GM19463 (cell line): Measurements from ENCODE around the gene HES6.

ENCODE experiments used
- ATAC-seq: cut with Tn5 transposase; IDR thresholded peaks from one replicate; pipeline ENCODE4 v1.9.1; 2021; ENCODE audit warnings: mild to moderate bottlenecking, moderate library complexity; ENCODE audit not compliant: unreplicated experiment

HES6 gene

DNA sequence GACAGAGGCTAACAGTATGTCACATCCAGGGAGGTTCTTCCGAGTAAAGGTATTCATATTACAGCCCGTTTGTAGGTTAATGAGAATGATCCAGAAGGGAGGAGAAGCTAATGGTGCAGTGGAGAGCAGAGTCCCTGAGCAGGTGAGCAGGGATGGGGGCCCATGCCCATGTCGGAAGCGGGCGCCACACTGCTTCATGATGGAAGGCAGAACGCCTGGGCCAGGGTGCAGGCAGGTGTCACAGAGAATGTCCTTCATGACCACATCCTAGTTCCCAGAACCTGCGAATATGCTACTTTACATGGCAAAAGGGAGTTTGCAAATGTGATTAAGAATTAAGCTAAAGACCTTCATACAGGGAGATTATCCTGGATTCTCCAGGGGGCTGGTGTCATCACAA lies 4.0 kb downstream of the HES6 start:
- no peak for ATAC-seq

DNA sequence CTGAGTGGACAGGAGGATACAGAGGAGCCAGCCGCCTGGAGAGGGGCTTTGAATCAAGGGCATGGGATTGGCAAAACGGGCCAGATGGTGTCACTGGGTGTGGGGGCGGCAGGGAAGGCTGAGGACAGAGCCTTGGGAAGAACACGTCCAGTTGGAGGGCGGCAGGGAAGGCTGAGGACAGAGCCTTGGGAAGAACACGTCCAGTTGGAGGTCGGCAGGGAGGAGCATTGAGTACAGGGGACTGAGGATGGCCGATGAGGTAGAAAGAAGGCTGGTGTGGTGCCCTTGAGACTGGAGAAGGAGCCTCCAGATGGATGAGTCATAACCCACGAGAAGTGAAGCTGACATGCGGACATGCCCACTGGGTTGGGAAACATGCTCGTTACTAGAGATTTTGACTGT lies 4.5 kb downstream of the HES6 start:
- no peak for ATAC-seq

DNA sequence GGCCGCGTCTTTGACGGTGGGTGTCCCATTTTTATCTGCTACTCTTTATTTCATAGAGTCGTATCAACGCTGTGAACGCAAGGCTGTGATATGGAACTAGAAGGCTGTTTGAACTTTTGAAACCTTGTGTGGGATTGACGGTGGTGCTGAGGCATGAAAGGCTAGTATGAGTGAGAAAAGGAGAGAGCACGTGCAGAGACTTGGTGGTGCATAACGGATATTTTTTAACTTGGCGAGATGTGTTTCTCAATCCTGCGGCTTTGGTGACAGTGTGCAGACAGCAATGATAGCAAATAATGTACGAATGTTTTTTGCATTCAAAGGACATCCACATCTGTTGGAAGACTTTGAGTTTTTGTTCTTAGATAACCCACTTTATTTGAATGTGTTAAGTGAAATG lies 6.2 kb downstream of the HES6 start:
- ATAC-seq = no peak

DNA sequence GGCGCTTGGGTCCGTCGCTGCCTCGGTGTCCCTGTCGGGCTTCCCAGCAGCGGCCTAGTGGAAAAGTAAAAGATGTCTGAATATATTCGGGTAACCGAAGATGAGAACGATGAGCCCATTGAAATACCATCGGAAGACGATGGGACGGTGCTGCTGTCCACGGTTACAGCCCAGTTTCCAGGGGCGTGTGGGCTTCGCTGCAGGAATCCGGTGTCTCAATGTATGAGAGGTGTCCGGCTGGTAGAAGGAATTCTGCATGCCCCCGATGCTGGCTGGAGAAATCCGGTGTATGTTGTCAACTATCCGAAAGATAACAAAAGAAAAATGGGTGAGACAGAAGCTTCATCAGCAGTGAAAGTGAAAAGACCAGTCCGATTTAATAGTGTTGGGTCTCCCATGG lies 8.0 kb downstream of the HES6 start:
- ATAC-seq = no peak

DNA sequence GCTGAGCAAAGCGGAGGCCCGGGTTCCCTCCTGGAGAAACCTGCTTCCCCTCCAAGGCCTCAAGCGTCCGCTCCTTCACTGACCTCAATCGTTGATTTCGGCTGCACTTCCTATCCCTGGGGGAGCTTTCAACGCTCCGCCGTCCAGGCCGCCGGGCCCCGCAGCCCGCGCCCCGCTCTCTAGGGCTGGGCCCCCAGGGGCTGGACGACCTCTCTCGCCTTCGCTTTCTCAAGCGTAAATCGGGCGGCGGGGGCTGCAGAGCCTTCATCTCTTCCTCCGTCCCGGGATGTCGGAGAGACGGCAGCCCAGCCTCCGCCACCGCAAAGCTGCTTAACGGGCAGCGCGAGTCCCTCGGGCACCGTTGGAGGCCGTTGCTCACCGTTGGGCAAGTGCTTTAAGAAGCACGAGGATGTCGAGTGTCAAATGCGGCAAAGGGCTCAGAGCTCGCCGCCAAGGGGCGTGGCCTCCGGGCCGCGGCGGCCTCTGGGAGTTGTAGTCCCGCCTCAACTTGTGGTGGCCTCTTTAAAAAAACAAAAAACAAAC lies 8.5 kb downstream of the HES6 start:
- peak; percentile 60 for ATAC-seq

DNA sequence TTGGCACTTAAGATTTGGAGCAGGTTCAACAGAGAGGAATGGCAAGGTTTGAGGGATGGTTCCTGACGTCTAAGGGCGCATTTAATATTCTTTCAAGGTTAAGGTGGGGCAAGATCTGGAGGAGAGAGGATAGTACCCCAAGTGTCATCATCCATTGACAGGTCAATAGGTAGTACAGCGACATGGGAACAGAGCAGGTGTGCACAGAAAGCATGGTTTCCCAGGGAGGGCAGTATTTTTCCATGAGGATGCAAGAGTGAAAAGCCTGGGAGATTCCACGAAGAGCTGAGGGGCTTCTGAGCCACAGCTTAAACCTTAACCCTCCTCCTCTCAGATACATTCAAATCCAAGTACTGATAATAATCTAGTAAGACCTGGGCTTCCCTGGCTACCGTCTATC lies 9.1 kb downstream of the HES6 start:
- ATAC-seq = no peak

DNA sequence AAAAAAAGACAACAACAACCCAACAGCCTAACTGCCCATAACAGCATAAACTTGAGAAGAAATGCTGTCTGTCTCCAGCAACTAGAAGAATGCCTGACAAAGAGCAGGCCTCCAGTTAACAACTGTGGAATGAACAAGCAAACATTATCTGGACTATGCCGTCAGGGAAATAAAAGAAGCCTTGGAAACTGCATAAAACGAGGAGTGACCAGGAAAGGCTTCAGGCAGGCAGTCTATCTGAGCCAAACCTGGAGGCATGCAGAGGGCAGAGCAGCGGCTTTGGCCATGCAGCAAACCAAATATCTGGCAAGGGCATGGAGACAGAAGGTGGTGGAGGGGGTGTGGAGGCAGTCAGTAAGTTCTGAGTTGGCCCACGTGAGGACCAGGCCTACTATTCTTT lies 11.1 kb downstream of the HES6 start:
- ATAC-seq = no peak

DNA sequence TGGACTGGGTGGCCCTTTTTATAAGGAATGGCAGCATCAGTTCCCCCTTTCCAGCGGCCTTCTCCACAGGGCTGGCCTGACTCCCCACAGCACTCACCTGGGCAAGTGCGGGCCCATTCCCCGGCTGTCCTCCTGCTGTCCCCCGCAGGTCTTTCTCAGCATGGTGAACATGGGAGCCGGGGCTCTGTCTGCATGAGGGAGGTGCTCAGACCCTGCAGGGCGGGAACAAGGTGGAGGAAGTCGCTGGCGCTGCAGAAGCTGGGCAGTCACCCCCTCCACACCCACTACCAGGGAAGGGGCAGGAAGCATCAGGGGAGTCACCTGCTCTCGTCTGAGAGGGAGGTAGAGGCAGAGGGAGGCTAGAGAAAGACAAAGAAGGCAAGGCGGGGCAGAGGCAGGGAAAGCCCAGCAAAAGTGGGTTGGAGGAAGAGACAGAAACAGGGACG lies 12.2 kb downstream of the HES6 start:
- ATAC-seq = no peak

DNA sequence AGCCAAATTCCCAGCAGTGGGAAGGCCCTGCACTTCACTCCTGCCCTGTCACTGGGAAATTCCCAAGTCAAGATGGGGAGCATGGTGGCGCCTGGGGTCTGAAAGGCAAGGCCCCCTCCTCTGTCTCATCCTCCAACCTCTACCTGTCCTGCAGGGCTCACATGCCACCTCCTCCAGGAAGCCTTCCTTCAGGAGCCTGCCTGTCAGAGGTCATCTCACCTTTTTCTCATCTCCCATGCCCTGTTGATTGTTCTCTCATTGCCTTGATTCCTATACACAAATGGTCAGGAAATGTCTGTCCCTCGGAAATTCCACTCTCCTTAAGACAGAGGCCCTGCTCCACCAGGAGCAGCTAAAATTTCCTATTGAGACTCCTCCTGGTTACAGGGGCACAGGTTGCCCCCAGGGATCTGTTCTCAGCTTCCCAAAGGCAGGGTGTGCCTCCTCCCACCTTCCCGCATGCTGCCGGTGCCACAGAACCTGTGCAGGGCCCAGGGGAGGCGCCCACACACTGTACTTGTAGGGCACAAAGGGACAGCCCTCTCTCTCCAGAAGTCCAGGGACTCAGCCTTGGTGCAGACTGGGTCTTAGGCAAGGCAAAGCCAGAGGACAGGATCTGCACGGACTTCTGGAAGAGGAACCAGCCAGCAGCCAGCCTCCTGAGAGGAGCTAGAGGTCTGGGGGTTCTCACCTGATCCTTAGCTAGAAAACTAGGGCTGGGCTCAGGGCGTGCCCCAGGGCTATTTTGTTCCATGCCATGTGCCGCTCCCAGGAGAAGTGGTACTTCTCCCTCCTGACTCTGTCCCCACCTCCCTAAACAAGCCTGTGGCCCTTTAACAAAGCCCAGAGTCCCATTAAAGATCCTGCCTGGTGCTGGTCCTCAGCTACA lies 12.9 kb downstream of the HES6 start:
- ATAC-seq = no peak

DNA sequence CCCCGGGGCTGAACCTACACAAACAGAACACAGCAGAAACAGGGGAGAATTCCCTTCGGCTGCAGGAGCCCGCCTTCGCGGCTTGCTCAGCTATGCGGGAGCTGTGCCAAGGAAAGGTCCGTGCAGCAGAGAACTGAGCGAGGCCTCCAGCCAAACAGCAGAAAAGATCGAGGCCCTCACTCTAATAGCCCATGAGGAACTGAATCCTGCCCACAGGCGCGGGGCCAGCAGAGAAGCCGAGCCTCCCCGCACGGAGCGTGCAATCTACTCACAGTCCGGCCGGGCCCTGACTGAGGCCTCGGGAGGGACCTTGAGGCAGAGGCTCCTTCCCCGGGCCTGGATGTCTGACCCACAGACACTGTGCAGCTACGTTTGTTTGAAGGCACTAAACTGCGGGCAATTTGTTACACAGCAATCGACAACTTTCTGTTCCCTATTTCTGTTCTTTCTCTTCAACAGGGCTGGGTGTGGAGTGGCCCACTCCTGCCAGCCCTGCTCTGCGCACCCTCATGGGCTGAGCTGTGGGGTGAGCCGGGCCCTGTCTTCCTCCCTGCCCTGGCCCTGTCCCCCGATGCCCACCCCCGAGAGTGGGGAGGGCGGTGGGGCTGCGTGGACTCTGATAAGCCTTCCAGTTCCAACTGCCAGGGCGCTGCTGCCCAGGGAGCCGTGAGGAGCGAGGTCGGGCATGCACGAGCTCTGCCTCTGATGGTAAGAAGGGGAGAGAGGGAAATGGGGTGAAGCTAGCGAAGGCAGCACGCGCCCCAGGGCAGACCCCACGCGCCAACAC lies 13.7 kb downstream of the HES6 start:
- no peak for ATAC-seq

DNA sequence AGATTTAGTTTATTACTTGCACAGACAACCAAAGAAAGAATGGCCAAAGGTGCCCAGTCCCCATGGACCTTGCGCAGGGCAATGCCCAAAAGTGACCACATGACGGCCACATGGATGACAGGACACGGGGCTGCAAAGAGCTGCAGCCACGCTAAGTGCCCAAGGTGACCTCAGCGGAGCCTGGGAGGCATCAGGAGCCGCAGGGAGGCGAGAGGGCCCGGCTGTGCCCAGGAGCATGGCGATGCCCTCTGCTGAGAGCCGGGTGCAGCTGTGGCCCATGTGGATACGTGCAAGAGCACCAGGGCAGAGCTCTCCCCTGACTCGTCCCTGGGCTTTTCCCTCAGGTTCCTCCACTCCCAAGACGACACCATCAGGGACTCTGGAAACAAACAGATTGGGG lies 14.7 kb downstream of the HES6 start:
- no peak for ATAC-seq

DNA sequence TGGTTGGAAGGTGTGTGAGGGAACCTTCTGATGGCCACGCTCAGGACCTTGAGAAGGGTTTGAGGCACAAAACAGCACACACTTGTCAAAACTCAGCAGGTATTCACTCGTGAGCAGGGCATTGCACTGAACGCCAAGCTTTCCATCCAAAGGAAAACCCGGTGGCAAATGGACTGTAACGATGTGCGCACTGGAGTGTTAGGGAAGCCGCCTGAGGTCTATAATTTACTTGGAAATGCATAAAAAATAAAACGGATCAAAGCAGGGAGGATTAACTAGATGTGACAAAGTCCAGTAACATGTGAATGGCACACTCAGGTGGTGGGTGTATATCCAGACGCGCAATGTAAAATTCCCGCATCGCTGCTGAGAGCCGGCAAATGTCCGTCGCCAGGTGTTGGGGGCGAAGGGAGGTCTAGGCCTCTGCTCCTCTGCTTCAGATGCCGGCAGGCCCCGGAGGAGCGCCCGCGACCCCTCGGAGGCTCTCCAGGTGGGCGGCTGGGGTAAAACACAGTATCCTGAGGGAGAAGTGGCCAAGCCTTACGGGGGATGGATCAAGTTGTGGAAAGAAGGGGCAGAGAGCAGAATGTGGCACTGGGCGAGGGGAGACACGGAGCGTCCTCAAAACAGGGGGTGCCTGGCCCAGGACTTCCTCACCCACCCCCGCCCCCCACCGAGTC lies 15.3 kb downstream of the HES6 start:
- no peak for ATAC-seq

DNA sequence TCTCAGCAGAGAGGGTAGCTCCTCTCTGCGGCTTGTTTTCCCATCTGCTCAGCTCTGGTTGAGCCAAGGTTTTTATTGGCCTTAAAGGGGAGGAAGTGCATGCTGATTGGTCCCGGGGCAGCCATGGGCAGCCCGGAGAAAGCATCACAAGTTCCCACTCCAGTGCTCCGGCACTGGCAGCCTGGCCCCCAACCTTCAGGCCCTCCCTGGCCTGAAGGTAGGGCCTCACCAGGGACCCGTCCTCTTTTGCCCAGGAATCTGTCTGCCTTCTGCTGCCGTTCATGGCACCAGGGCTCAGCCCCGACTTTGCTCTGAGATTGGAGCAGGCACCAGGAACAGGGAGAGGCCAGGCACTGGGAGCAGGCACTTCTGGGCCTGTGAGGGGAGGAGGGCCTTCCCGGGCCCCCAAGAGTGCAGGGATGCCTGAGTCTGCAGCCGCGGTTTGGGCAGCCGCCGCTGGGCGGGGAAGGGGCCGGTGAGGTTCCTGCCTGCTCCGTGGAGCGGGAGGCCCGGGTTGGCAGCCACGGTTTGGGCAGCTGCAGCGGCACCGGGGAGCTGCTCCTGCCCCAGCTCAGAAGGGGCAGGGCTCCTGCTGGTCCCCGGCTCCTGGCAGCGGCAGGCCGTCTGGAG lies 18.8 kb downstream of the HES6 start:
- no peak for ATAC-seq

DNA sequence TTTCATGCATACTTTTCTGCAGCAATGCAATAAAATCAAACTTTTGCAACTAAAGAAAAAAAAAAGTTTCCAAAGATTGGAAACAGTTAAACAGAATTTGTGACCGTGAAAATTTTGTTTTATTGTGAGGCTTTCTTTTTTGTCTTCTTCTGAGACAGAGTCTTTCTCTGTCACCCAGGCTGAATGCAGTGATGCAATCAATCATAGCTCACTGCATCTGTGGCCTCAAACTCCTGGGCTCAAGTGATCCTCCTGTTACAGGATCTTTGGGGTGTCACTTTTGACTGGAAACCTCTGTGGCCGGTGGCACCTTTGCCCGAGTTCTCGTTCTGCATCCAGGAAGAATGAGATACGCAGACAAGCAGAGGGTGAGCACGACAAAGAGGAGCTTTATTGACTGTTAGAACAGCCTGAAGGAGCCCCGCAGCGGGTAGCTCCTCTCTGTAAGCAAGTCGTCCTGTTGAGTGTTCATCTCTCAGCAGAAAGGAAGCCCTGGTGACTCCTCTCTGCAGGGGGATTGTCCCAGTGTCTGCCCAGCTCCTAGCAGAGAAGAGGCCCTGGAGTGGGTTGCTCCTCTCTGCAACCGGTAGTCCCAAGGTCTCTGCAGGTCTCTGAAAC lies 19.5 kb downstream of the HES6 start:
- no peak for ATAC-seq

DNA sequence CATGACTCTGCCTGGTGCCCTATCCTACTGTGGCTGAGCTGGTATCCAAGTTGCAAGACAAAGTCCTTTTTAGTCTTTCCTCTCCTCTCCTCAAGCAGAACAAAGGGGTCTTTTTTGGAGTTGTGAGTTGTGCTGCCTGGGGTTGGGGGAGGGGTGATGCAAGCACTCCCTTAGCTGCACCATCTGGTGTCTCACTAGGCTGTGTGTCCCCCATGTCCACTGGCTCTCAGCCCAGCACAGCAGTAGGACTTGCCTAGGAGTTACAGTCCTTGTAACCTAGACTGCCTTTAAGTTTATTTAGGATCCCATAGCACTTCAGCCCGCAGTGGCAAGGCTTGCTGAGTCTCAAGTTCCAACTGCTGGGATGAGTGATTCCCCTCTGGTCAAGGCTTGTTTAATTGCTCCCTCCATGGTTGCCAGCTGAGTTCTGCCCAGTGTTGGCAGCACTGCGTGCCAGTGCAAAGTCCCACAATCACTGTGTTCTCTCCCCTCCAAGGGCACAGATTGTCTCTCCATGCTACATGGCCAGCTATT lies 23.1 kb downstream of the HES6 start:
- ATAC-seq = no peak

DNA sequence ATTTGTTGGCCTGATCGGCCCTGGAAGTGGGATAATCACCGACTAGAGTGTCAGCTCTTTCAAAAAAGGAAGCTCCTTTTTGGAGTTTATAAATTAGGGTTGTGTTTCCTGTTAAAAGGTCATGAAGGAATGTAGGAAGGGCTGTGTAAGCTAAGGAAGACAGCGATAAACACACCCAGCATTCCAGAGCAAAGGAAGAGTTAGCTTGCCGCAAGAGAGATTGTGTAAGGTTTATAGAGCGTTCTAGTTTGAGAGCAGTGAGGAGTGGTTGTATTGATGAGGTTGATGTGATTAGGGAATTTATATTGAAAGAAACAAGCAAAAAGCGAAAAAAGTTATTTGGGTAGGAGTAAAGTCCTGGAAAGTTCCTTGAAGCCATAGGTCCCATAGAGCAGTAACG lies 32.8 kb downstream of the HES6 start:
- ATAC-seq = no peak

DNA sequence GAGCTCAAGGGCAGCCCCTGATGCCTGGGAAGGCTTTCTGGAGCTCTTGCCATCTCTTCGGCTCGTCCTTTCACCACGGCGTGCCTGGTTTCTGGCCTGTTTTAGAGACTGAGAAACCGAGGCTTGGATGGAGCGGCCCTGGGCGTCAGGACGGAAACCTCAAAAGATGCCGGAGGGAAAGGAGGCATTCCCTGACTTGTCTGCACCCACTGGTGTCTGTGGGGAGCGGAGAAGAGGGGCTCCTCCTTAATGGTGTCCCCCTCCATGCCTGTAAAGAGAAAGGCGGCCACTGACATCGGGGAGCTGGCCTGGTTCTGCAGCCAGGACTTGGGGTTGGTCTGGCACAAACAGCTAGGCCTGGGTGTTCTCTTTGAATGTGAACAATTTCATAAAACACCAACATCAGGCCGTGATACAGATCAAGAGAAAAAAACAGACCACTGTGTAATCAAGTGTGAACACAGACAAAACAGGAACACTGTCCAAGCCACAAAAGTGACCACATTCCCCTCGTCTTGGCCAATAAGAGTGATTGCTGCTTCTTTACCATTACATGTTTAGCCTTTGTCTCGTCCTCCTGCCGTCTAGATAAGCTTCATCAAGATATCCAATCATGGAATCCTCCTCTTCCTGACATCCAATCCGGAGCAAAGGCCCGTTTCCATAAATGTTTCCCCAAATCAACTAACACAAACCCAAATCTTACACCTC lies 35.7 kb downstream of the HES6 start:
- ATAC-seq = no peak

DNA sequence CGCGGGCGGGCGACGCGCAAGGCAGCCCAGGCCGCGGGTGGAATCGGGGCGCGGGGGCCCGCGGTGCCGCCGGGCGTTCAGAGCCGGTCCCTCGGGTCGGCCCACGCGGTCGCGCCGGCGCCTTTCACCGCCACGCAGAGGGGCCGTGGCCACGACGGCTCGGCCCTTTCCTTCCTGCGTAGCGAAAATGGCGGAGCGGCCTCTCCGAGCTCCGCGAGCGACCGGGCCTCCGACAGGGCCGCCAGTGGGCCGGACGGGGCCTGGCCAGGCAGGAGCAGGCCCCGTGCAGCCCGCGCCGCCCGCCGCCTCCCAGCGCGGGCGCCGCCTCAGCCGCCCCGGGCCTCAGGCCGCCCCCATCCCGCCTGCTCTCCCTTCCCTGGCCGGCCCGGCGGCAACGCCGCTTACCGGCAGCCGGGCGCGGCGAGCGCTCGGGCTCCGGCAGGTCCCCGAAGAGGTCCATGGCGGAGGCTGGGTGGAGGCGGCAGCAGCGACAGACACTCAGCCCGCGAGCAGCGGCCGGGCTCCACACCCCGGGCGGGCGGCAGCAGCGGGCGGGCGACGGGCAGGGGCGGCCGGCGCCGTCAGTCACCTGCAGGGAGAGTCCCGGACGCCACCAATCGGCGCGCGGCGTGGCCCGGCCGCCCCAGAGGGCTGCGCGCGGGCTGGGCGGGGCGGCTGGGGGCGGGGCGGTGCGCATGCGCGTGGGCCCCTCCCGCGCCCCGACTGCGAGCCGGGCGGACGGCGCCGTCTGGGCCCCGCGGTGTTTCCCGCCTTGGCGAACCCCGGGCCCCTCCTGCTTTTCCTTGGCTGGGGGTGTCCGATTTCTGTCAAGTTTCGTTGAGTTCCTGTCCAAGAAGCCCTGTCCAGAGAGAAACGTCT lies 36.5 kb downstream of the HES6 start, which contains the start of gene ILKAP:
TSS of gene ILKAP (minus strand) at position 602 of the 879 bp plus-strand sequence. CDS start at position 460, 142 bp downstream.
- peak; percentile 97 for ATAC-seq
